Heart left ventricle (tissue), 16 donors: ENCODE measurements around the gene AP3B2. TPM values are rescaled to one million over a fixed set of nuclear protein-coding genes. Genes with fewer than 3 reads are reported as not detected.

ENCODE experiments used
- ATAC-seq, 4 donors: fragments of 200-7000 bp; cut with Tn5 transposase; one replicate each; pipeline ENCODE4 v1.9.1; 2020 to 2022; ENCODE audit warnings: moderate library complexity in 4 of 4, mild to moderate bottlenecking in 3 of 4, moderate number of reproducible peaks in 1 of 4
- DNase-seq, 5 donors: peaks; one replicate each; pipeline ENCODE4 v3.0.0-alpha.2; 2020
- H3K27ac ChIP-seq, 12 donors: fragments of 200-600 bp; sonication (generic) in 4 of 12; one replicate each; pipeline versions ENCODE4 v1.5.0 to v1.8.0; 2016 to 2022; ENCODE audit warnings: mild to moderate bottlenecking in 2 of 12
- H3K27me3 ChIP-seq, 9 donors: fragments of 200-600 bp; sonication (generic) in 2 of 9; one replicate each; pipeline versions ENCODE4 v1.5.1 to v1.8.0; 2016 to 2022; ENCODE audit warnings: mild to moderate bottlenecking in 3 of 9
- H3K36me3 ChIP-seq, 9 donors: fragments of 200-600 bp; sonication (generic) in 2 of 9; one replicate each; pipeline versions ENCODE4 v1.5.0 to v1.8.0; 2018 to 2022; ENCODE audit warnings: mild to moderate bottlenecking in 2 of 9
- H3K4me1 ChIP-seq, 12 donors: fragments of 200-600 bp; sonication (generic) in 4 of 12; one replicate each; pipeline versions ENCODE4 v1.5.0 to v1.8.0; 2016 to 2022; ENCODE audit warnings: mild to moderate bottlenecking in 3 of 12
- H3K4me3 ChIP-seq, 12 donors: fragments of 200-600 bp; sonication (generic) in 4 of 12; one replicate each; pipeline versions ENCODE4 v1.5.0 to v1.8.0; 2017 to 2022; ENCODE audit warnings: mild to moderate bottlenecking in 9 of 12, moderate library complexity in 4 of 12
- H3K9me3 ChIP-seq, 12 donors: fragments of 200-600 bp; sonication (generic) in 4 of 12; one replicate each; pipeline versions ENCODE4 v1.5.0 to v1.8.0; 2016 to 2022; ENCODE audit warnings: mild to moderate bottlenecking in 1 of 12
- POLR2A ChIP-seq, 2 donors: fragments of 450-650 bp; IDR thresholded peaks; one replicate each; pipeline ENCODE4 v1.6.1; 2017; ENCODE audit warnings: antibody characterized with exemption in 2 of 2, mild to moderate bottlenecking in 2 of 2, moderate library complexity in 2 of 2
- WGBS, 4 donors: extraction: QIAGEN DNeasy Blood & Tissue Kit in 2 of 4; methylation state at CpG; one replicate each; pipeline versions ENCODE4 v1.1.5 to v1.1.7; 2013 to 2018; 5-methylcytosine and 5-hydroxymethylcytosine counted together
- intact Hi-C, 10 donors: fragments of 100-400 bp; cut with DNase I; formaldehyde crosslinking; loops; one replicate each; pipeline versions ENCODE4 v1.11.1 to v1.14.2; 2022
- polyA plus RNA-seq, 2 donors: library from polyadenylated mRNA; stranded (reverse); fragments of 200-250 nt; gene quantifications; one replicate each; pipeline ENCODE4 v1.2.3, GENCODE V29; 2013
- total RNA-seq, 9 donors: library from RNA; depleted of rRNA in 2 of 9; stranded (reverse); fragments of >200 nt in 2 of 9; fragmentation: NEBNext Ultra II Directional in 3 of 9; extraction: Animal tissue kit (Norgen Biotek cat#: 25700) in 3 of 9; gene quantifications; one replicate each; pipeline versions ENCODE4 v1.1.0 to v1.2.4, GENCODE V29; 2016 to 2023
- TF ChIP-seq, protein P1 (sequence below), 12 donors: fragments of 200-600 bp; sonication (generic) in 4 of 12; IDR thresholded peaks; one replicate each; pipeline versions ENCODE4 v1.5.0 to v1.8.0; 2018 to 2022; ENCODE audit warnings: antibody characterized with exemption in 12 of 12, mild to moderate bottlenecking in 5 of 12
- donor health status: ischemic (EF 13 %, LVEDD 7.1; RV severe dilation, severe dysfunction).
- donor health status: healthy with polysubstance abuse.
- donor health status: DM: no; HTN: yes; CAD: no.
- donor health status: DM: no; HTN: no; CAD: no.
- donor health status: ischemic (EF 25% LVEDD 6.9; RV normal size, moderate dysfunction).
- donor health status: ischemic (EF 25% LVEDD 5.7; RV mildly dilated, moderate dysfunction).
- donor health status: healthy.
- donor health status: DM: yes; HTN: yes; CAD: no.
- donor health status: ischemic (EF 35%, LVEDD 5.7; RV mildly dilated, moderate dysfunction).
- donor health status: nonischemic (EF 11% LVEDD 7.7; RV severe dilation, severe dysfunction).
- donor health status: DM: yes; HTN: yes; CAD: no.
- donor health status: PGD.
- donor health status: ischemic (EF 29% LVEDD 5.4; RV normal size, mild dysfunction).
- donor health status: nonischemic (EF 23%, LVEDD 6.1; RV moderate dilation, normal function).

AP3B2 gene
- total and polyA plus RNA-seq, 11 donors: 0.06 to 5.2 (median 0.41) TPM; not detected in 3

DNA sequence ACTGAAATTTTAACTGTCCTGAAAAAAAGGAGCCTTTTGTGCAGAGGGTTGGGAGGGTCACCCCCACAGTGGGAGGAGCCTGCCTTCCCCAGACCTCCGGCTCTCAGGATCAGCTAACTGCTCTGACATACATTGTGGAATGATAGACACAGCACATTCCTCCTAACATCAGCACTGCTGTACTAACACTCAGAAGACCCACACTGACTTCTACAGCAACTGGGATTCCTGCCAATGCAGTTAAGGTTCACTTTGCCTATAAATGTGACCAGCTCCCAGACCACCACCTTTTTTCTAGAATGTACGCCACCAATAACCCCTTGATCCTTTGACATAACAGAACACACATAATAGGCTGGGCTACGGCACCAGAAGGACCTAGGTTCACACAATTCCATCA lies 65.7 kb downstream of the AP3B2 start:
- intact Hi-C loops: no loop called here
- H3K27ac ChIP-seq: no peak overlapping the region
- no peak for TF ChIP-seq POLR2A (IDR thresholded peaks at IDR 0.05)
- TF ChIP-seq, protein P1, sequence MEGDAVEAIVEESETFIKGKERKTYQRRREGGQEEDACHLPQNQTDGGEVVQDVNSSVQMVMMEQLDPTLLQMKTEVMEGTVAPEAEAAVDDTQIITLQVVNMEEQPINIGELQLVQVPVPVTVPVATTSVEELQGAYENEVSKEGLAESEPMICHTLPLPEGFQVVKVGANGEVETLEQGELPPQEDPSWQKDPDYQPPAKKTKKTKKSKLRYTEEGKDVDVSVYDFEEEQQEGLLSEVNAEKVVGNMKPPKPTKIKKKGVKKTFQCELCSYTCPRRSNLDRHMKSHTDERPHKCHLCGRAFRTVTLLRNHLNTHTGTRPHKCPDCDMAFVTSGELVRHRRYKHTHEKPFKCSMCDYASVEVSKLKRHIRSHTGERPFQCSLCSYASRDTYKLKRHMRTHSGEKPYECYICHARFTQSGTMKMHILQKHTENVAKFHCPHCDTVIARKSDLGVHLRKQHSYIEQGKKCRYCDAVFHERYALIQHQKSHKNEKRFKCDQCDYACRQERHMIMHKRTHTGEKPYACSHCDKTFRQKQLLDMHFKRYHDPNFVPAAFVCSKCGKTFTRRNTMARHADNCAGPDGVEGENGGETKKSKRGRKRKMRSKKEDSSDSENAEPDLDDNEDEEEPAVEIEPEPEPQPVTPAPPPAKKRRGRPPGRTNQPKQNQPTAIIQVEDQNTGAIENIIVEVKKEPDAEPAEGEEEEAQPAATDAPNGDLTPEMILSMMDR (IDR thresholded peaks at IDR 0.05): no peak
- ATAC-seq: no peak
- no peaks in the 10 kb centered on the region for H3K36me3 ChIP-seq
- WGBS, 4 donors: 50 to 73% (median 51%) methylated on average over 3 of the region's 3 CpGs
- peaks cover 5 to 27% (median 16%) of the 10 kb centered on the region in 12 donors for H3K4me1 ChIP-seq
- no peaks in the 10 kb centered on the region for H3K9me3 ChIP-seq
- no peak overlapping the region for H3K4me3 ChIP-seq
- peaks cover 18 to 92% (median 50%) of the 10 kb centered on the region in 9 donors for H3K27me3 ChIP-seq
- no peak for DNase-seq

DNA sequence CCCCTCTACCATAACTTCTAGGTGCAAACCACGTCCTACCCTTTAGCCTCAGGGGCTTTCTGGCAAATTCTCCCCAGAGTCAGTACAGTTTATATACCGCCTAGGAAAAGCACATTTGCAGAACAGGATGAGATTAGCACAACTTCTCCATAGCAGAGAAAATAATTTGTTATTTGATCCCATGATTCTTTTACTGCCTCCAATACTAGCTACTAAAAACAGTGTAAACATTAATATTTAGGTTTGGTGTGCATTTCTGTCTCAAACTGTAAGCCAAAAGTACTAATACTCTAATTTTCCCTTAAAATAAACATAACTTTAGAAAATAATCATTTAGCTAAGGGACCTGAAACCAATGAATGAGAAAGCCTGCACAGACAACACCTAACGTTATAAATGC lies 67.0 kb downstream of the AP3B2 start:
- peaks cover 14 to 83% (median 44%) of the 10 kb centered on the region in 9 donors for H3K27me3 ChIP-seq
- H3K27ac ChIP-seq: no peak overlapping the region
- H3K4me1 ChIP-seq: peaks cover 0 to 18% (median 10%) of the 10 kb centered on the region in 12 donors
- no peak overlapping the region for H3K4me3 ChIP-seq
- 53 to 61% (median 57%) methylated on average over 3 of the region's 3 CpGs for WGBS, 4 donors
- ATAC-seq (no peak), DNase-seq (no peak)
- intact Hi-C loops: no loop called here
- no peaks in the 10 kb centered on the region for H3K9me3 ChIP-seq
- H3K36me3 ChIP-seq: no peaks in the 10 kb centered on the region
- no peak for TF ChIP-seq POLR2A (IDR thresholded peaks at IDR 0.05)
- TF ChIP-seq, protein P1 (IDR thresholded peaks at IDR 0.05): no peak

DNA sequence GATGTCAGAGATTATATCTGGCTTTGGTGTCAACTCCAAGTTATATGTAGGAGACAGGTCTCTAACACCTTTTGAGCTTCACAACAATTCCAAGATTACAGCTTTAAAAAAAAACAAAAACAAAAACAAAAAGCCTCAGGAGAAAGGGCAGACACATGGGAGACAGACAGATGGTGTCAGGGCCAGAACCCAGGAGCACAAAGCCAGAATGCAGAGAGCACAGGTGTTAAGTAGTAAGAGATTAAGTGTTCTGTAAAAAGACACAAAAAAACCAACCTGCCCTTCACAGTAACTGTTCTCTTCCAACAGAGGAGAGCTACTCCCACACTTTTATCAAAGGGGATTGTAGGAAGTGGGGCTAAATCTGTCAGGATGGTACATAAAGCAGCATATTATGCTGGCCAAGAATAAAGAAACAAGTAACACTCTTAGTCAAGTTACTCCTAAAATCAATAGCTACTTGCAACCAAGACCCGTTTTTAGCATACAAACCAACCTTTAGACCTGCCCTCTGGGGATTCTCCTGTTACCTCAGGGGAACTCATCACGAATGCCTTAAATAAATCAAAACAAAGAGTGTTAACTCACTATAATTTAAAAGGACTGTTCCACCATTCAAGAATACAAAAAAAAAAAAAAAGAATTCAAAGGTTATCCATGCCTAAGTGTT lies 68.4 kb downstream of the AP3B2 start:
- 36 to 50% (median 38%) methylated on average over 2 of the region's 2 CpGs for WGBS, 4 donors
- Histone ChIP-seq H3K4me3 (no peak overlapping the region), H3K27me3 (peaks cover 2 to 76% (median 32%) of the 10 kb centered on the region in 9 donors), H3K4me1 (peaks cover 0 to 4% (median 0%) of the 10 kb centered on the region in 12 donors), H3K9me3 (no peaks in the 10 kb centered on the region), H3K27ac (no peak overlapping the region), H3K36me3 (no peaks in the 10 kb centered on the region)
- DNase-seq (no peak), ATAC-seq (no peak)
- intact Hi-C loops: no loop called here
- TF ChIP-seq, protein P1 (IDR thresholded peaks at IDR 0.05): no peak
- no peak for TF ChIP-seq POLR2A (IDR thresholded peaks at IDR 0.05)

- Histone ChIP-seq H3K27ac (no peak overlapping the region), H3K4me1 (no peaks in the 10 kb centered on the region), H3K27me3 (peaks cover 0 to 76% (median 30%) of the 10 kb centered on the region in 9 donors), H3K4me3 (no peak overlapping the region), H3K36me3 (no peaks in the 10 kb centered on the region), H3K9me3 (no peaks in the 10 kb centered on the region)
- DNase-seq: no peak
- TF ChIP-seq POLR2A (IDR thresholded peaks at IDR 0.05): no peak
- TF ChIP-seq, protein P1 (IDR thresholded peaks at IDR 0.05): no peak
- ATAC-seq: no peak
- 63 to 64% (median 64%) methylated on average over 3 of the region's 3 CpGs for WGBS, 4 donors
- intact Hi-C loops: no loop called here
Observed at GRCh38 chr15:82640672-82641071, 69.0 kb downstream of the AP3B2 start.
